Lung (tissue), 12 donors: Measurements from ENCODE around the gene SLC44A1. TPM values are rescaled to one million over a fixed set of nuclear protein-coding genes. Genes with fewer than 3 reads are reported as not detected.

Source experiments
- ATAC-seq: fragments of 200-7000 bp; cut with Tn5 transposase; one replicate; pipeline ENCODE4 v1.9.1; 2020; ENCODE audit warnings: moderate number of reproducible peaks; ENCODE audit not compliant: insufficient read depth, low FRiP score
- DNase-seq, 3 donors: peaks; one replicate each; pipeline ENCODE4 v3.0.0-alpha.2; 2013 to 2017
- H3K27ac ChIP-seq, 2 donors: one replicate each; pipeline ENCODE4 v1.5.1; 2013; ENCODE audit warnings: mild to moderate bottlenecking in 2 of 2, moderate library complexity in 2 of 2, control low read depth in 1 of 2, inconsistent platforms in 1 of 2, low read depth in 1 of 2, low read length in 1 of 2
- H3K27me3 ChIP-seq, 3 donors: one replicate each; pipeline ENCODE4 v1.5.1; 2013; ENCODE audit warnings: low read length in 2 of 3; ENCODE audit not compliant: control insufficient read depth in 3 of 3, insufficient read depth in 3 of 3
- H3K36me3 ChIP-seq, 4 donors: one replicate each; pipeline ENCODE4 v1.5.1; 2013; ENCODE audit warnings: low read length in 4 of 4, mild to moderate bottlenecking in 1 of 4, moderate library complexity in 1 of 4; ENCODE audit not compliant: control insufficient read depth in 4 of 4, insufficient read depth in 4 of 4
- H3K4me1 ChIP-seq, 5 donors: one replicate each; pipeline ENCODE4 v1.5.1; 2013; ENCODE audit warnings: low read length in 5 of 5, mild to moderate bottlenecking in 2 of 5, moderate library complexity in 1 of 5; ENCODE audit not compliant: control insufficient read depth in 5 of 5, insufficient read depth in 5 of 5
- H3K4me3 ChIP-seq: one replicate; pipeline ENCODE4 v1.5.1; 2013; ENCODE audit warnings: mild to moderate bottlenecking, control low read depth, moderate library complexity
- H3K9ac ChIP-seq, 2 donors: one replicate each; pipeline ENCODE4 v1.5.1; 2013; ENCODE audit warnings: low read length in 2 of 2, control low read depth in 1 of 2; ENCODE audit not compliant: insufficient read depth in 1 of 2
- H3K9me3 ChIP-seq, 4 donors: one replicate each; pipeline ENCODE4 v1.5.1; 2013; ENCODE audit warnings: low read length in 3 of 4, mild to moderate bottlenecking in 1 of 4, moderate library complexity in 1 of 4; ENCODE audit not compliant: control insufficient read depth in 4 of 4, insufficient read depth in 3 of 4
- WGBS, 2 donors: extraction: QIAGEN DNeasy Blood & Tissue Kit; methylation state at CpG; one replicate each; pipeline ENCODE4 v1.1.7; 2013; 5-methylcytosine and 5-hydroxymethylcytosine counted together
- polyA plus RNA-seq, 2 donors: library from polyadenylated mRNA; stranded (reverse); fragments of 200-250 nt; gene quantifications; one replicate each; pipeline ENCODE4 v1.2.1, GENCODE V29; 2013
- total RNA-seq, 2 donors: library from RNA; depleted of rRNA in 1 of 2; stranded (reverse); fragments of >200 nt in 1 of 2; gene quantifications; one replicate each; pipeline ENCODE4 v1.2.1, GENCODE V29; 2014 to 2021
- TF ChIP-seq, protein P1 (sequence below): IDR thresholded peaks from 2 replicates; pipeline ENCODE4 v1.5.1; 2012; ENCODE audit warnings: mild to moderate bottlenecking; ENCODE audit errors: control extremely low read depth, extremely low read depth
- donor health status: control.
- donor health status: control.
- donor health status: Bipolar disorder and iron deficiency.
- donor health status: healthy.
- donor health status: DM: yes; HTN: yes; CAD: no.

SLC44A1 gene
- total and polyA plus RNA-seq, 4 donors: 13.0 to 61.7 (median 33.8) TPM

DNA sequence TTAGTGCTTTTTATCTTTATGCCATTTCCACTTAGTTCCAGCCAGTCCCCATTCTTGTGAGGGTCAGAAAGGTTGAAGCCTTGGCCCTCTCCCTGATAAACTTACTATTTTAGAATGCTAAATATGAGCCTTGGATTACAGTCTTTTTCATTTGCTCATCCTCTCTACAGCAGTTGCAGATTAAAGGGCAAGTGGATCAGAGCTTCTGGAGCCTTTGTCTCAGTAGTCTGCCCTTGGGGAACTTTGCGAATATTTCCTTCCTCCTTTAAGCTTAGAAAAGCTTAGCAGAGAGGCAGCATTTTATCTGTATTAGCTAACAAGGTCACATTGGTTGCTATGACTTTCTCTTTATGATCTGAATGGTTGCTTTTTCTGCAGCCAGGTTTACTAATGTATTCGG lies 214.9 kb downstream of the SLC44A1 start:
- DNase-seq (no peak), ATAC-seq (no peak)
- Histone ChIP-seq H3K4me3 (no peak overlapping the region), H3K4me1 (peaks cover 0 to 16% (median 6%) of the 10 kb centered on the region in 5 donors), H3K27me3 (no peaks in the 10 kb centered on the region), H3K27ac (peak overlapping the region in 1 of 2 donors; percentile 45), H3K9ac (no peak overlapping the region), H3K36me3 (no peaks in the 10 kb centered on the region), H3K9me3 (peaks cover 0 to 11% (median 3%) of the 10 kb centered on the region in 4 donors)
- TF ChIP-seq, protein P1, sequence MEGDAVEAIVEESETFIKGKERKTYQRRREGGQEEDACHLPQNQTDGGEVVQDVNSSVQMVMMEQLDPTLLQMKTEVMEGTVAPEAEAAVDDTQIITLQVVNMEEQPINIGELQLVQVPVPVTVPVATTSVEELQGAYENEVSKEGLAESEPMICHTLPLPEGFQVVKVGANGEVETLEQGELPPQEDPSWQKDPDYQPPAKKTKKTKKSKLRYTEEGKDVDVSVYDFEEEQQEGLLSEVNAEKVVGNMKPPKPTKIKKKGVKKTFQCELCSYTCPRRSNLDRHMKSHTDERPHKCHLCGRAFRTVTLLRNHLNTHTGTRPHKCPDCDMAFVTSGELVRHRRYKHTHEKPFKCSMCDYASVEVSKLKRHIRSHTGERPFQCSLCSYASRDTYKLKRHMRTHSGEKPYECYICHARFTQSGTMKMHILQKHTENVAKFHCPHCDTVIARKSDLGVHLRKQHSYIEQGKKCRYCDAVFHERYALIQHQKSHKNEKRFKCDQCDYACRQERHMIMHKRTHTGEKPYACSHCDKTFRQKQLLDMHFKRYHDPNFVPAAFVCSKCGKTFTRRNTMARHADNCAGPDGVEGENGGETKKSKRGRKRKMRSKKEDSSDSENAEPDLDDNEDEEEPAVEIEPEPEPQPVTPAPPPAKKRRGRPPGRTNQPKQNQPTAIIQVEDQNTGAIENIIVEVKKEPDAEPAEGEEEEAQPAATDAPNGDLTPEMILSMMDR: no peak
- 71 to 82% methylated on average over 2 of the region's 2 CpGs for WGBS, 2 donors

DNA sequence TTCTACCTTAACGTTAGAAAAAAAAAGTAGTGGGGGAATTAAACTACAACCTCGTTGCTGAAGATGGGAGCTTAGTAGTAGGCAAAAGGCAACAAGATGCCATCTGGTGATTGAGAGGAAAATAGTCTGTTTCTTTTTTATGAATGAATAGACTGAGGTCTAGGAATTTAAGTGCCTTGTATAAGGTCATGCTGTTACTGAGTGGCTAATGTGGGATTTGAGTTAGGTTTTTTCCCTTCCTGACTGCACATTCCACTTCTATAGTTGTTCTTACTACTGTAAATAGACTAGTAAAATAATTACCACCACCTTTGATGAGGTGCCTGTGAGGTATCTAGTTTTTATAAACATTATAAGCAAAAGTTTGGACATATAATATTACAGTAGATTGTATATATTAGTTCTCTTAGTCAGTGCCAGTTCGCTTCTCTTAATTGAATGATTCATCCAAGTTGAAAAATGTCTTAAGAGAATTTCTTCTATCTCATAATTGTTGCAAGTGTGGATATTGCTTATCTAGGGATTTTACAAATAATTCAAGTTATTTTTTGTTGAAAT lies 222.5 kb downstream of the SLC44A1 start:
- ATAC-seq (no peak), DNase-seq (no peak)
- Histone ChIP-seq H3K9me3 (no peaks in the 10 kb centered on the region), H3K27ac (no peak overlapping the region), H3K4me1 (no peaks in the 10 kb centered on the region), H3K9ac (no peak overlapping the region), H3K27me3 (no peaks in the 10 kb centered on the region), H3K36me3 (peaks cover 2 to 15% (median 8%) of the 10 kb centered on the region in 4 donors), H3K4me3 (no peak overlapping the region)
- TF ChIP-seq, protein P1: no peak
- WGBS, 2 donors: 90 to 91% methylated on average over 3 of the region's 3 CpGs

DNA sequence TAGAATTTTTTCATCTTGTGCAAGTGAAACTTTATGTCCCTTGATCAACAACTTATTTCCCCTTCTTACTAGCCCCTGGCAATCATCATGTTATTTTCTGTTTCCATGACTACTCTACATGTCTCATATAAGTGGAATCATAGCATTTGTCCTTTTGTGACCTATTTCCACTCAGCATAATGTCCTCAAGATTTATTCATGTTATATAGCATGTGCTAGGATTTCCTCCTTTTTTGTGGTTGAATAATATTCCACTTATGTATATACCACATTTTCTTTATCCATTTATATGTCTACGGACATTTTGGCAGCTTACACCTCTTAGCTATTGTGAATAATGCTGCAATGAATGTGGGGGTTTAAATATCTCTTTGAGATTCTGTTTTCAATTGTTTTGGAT lies 224.4 kb downstream of the SLC44A1 start:
- TF ChIP-seq, protein P1: no peak
- Histone ChIP-seq H3K9ac (no peak overlapping the region), H3K4me1 (no peaks in the 10 kb centered on the region), H3K4me3 (no peak overlapping the region), H3K27me3 (no peaks in the 10 kb centered on the region), H3K36me3 (peaks cover 2 to 15% (median 8%) of the 10 kb centered on the region in 4 donors), H3K9me3 (no peaks in the 10 kb centered on the region), H3K27ac (no peak overlapping the region)
- no peak for ATAC-seq
- WGBS, 2 donors: 92 to 100% methylated on average over 1 of the region's 1 CpG
- DNase-seq: no peak

DNA sequence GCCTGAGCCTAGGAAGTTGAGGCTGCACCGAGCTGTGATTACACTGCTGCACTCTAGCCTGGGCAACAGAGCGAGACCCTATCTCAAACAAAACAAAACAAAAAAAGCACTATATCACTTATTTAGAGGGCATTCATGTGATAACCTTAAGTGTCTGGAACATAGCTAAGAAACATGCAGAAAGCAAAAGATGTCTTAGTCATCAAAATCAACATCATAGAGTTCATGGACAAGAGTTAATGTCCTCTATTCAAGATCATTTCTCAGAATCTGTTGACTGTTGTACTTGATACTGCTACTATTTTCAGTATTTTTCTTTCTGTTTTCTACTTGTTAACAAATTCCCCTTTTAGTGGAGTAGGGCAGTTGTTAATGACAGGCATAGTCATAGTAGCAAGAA lies 228.8 kb downstream of the SLC44A1 start:
- H3K36me3 ChIP-seq: peaks cover 0 to 8% (median 2%) of the 10 kb centered on the region in 4 donors
- H3K4me1 ChIP-seq: no peaks in the 10 kb centered on the region
- no peaks in the 10 kb centered on the region for H3K27me3 ChIP-seq
- no peak overlapping the region for H3K9ac ChIP-seq
- WGBS, 2 donors: 98% methylated on average over 2 of the region's 2 CpGs
- DNase-seq: no peak
- H3K27ac ChIP-seq: no peak overlapping the region
- no peak overlapping the region for H3K4me3 ChIP-seq
- no peaks in the 10 kb centered on the region for H3K9me3 ChIP-seq
- ATAC-seq: no peak
- TF ChIP-seq, protein P1: no peak
